ENCODE data around the gene LDHD. TPM values are rescaled to one million over a fixed set of nuclear protein-coding genes. Genes with fewer than 3 reads are reported as not detected.
A peak's percentile ranks its signal among the peaks of the same experiment; 100 is the strongest.

Gene LDHD
- total and polyA plus RNA-seq, 9 donors, result 1.6 to 3.8 (median 2.3) TPM

DNA sequence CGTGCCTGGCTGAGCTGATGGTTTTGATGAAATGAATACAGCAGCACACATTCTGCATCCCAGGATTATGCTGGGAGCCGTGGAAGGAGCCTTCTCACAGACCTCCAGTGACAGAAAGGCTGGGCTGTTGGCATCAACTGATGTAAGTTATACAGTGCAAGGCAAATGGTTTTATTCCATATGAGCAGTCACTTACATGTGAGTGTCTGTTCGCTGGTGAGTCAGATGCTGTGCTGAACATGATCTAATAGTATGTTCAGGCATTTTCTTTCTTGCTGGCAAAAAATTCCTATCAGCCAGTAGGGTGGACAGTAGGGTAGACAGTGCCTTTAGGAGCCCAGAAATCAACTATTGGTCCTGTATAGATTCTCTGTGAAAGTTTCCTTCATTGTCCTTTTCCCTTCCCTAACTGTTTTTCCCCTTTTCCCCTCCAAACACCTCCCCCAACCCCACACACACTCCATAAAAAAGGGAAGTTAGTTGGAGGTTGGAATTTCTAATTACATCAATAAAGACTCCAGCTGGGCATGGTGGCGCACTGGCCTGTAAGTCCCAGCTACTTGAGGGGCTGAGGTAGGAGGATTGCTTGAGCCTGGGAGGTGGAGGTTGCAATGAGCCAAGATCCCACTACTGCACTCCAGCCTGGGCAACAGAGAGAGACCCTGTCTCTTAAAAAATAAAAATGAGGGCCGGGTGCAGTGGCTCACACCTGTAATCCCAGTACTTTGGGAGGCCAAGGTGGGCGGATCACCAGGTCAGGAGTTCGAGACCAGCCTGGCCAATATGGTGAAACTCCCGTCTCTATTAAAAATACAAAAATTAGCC, 36.2 kb downstream of the LDHD start:
- peaks cover 5% of the 10 kb centered on the region for H3K36me3 ChIP-seq (ENCODE audit: control insufficient read depth, insufficient read depth, low read length)
- H3K27ac ChIP-seq (ENCODE audit: low read length), result no peak overlapping the region
- peaks cover 15% of the 10 kb centered on the region for H3K4me1 ChIP-seq (ENCODE audit: control insufficient read depth, insufficient read depth, low read length)
- H3K4me3 ChIP-seq (ENCODE audit: low read length), result no peak overlapping the region
- no peaks in the 10 kb centered on the region for H3K9me3 ChIP-seq (replicated peaks; ENCODE audit: control insufficient read depth, low read depth, low read length)
- no peaks in the 10 kb centered on the region for H3K27me3 ChIP-seq (ENCODE audit: control insufficient read depth, insufficient read depth, low read length)
- 88% methylated on average over 4 of the region's 8 CpGs for WGBS (ENCODE audit: insufficient coverage)
- DNase-seq, result no peak

DNA sequence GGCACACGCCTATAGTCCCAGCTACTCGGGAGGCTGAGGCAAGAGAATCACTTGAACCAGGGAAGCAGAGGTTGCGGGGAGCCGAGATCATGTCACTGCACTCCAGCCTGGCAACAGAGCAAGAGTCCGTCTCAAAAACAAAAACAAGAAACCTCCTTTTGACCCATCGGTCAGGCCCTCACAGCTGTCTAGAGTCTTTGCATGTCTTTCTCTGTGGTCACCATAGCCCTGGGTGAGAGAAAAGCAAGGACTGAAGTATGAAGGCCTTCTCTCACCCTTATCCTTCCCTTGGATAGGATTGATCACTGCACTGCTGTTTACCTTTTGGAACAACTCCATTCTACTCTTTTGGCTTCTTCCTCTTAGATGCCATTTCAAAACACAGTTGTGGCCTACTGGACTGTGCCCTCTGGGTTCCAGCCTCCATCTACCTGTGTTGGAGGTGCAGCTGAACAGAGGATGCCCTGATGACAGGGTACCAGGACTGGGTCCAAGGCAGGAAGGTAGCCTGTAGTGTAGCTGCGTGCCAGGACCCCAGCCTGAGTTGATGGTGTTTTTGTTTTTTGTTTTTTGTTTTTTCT, 37.1 kb downstream of the LDHD start:
- no peak overlapping the region for H3K4me3 ChIP-seq (ENCODE audit: low read length)
- H3K27me3 ChIP-seq (ENCODE audit: control insufficient read depth, insufficient read depth, low read length), result no peaks in the 10 kb centered on the region
- DNase-seq, result no peak
- WGBS (ENCODE audit: insufficient coverage), result 92% methylated on average over 2 of the region's 7 CpGs
- peaks cover 5% of the 10 kb centered on the region for H3K36me3 ChIP-seq (ENCODE audit: control insufficient read depth, insufficient read depth, low read length)
- no peaks in the 10 kb centered on the region for H3K9me3 ChIP-seq (replicated peaks; ENCODE audit: control insufficient read depth, low read depth, low read length)
- H3K4me1 ChIP-seq (ENCODE audit: control insufficient read depth, insufficient read depth, low read length), result peaks cover 20% of the 10 kb centered on the region
- peak overlapping the region; percentile 6 for H3K27ac ChIP-seq (ENCODE audit: low read length)

- Histone ChIP-seq H3K9me3 (replicated peaks; ENCODE audit: control insufficient read depth, low read depth, low read length) (no peaks in the 10 kb centered on the region), H3K27ac (ENCODE audit: low read length) (peak overlapping the region; percentile 6), H3K4me1 (ENCODE audit: control insufficient read depth, insufficient read depth, low read length) (peaks cover 21% of the 10 kb centered on the region), H3K27me3 (ENCODE audit: control insufficient read depth, insufficient read depth, low read length) (no peaks in the 10 kb centered on the region), H3K36me3 (ENCODE audit: control insufficient read depth, insufficient read depth, low read length) (peaks cover 5% of the 10 kb centered on the region), H3K4me3 (ENCODE audit: low read length) (no peak overlapping the region)
- no peak for DNase-seq
- 100% methylated on average over 5 of the region's 8 CpGs for WGBS (ENCODE audit: insufficient coverage)
Measured at GRCh38 chr16:75078886-75079285, 37.7 kb downstream of the LDHD start.

DNA sequence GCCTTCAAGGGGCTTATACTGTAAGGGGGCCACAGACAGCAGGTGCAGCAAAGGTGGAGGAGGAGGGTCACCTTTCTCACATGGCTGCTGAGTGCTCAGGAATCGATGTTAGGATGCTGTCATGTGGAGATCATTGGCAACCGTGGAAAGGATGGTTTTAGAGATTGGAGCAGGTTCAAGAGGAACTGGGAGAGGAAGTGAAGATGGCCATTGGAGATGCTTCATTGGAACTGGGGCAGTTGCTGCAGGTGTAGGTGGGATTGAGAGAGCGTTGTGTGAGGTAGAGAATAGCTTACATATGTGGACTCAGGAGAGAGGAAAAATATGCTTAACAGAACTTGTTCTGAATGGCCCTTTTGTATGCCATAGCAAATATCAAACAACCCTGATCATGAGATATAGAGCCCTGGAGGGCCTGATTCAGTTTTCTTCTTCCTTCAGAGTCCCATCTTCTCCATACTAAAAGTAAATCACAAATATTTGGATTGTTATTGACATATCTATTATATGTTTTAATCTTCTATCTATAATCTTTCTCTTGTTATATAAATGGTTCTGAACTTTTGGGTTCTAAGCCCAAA, 40.8 kb downstream of the LDHD start:
- 81% methylated on average over 2 of the region's 3 CpGs for WGBS (ENCODE audit: insufficient coverage)

DNA sequence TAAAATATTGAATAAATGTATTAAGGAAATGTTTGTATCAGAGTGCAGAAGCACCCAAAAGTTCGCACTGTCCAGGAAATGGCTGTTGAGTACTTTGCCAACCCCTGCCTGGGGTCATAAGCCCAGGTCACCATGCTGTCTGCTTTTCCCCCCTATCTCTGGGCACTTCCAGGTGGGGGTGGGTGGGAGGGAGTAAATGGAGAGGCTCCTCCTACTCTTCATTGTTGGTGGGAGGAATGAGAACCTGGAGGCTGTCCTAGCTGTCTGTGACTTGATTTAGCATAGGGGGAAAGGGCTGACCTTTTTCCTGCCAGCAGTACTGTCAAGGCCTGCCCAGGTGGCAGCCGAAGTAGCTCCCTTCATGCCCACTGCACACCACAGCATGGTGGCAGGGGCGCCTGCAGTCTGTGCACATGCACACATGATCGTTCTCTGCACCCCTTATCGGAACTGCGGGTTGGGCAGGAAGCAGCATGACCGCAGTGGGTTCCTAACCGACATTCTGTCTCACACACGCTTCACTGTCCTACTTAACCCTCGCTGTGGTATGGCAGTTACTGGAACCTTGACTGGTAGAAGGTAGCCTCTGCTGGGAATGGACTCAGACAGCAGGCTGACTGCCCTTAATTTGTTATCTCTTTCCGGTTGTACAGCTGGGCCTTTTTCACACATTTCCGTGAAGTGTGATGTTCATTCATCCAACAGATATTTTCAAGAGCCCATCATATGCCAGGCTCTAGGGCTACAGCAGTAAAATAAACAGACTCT, 41.5 kb downstream of the LDHD start:
- WGBS (ENCODE audit: insufficient coverage), result 75% methylated on average over 8 of the region's 12 CpGs
- no peak overlapping the region for H3K27ac ChIP-seq (ENCODE audit: low read length)
- no peaks in the 10 kb centered on the region for H3K27me3 ChIP-seq (ENCODE audit: control insufficient read depth, insufficient read depth, low read length)
- DNase-seq, result no peak
- no peaks in the 10 kb centered on the region for H3K9me3 ChIP-seq (replicated peaks; ENCODE audit: control insufficient read depth, low read depth, low read length)
- H3K4me1 ChIP-seq (ENCODE audit: control insufficient read depth, insufficient read depth, low read length), result peaks cover 27% of the 10 kb centered on the region
- no peak overlapping the region for H3K4me3 ChIP-seq (ENCODE audit: low read length)
- H3K36me3 ChIP-seq (ENCODE audit: control insufficient read depth, insufficient read depth, low read length), result peaks cover 5% of the 10 kb centered on the region

More for the DNA sequence above, 40.8 kb downstream of the LDHD start:
- peaks cover 22% of the 10 kb centered on the region for H3K4me1 ChIP-seq (ENCODE audit: control insufficient read depth, insufficient read depth, low read length)
- no peak overlapping the region for H3K27ac ChIP-seq (ENCODE audit: low read length)
- no peaks in the 10 kb centered on the region for H3K9me3 ChIP-seq (replicated peaks; ENCODE audit: control insufficient read depth, low read depth, low read length)
- DNase-seq, result no peak
- no peak overlapping the region for H3K4me3 ChIP-seq (ENCODE audit: low read length)
- peaks cover 5% of the 10 kb centered on the region for H3K36me3 ChIP-seq (ENCODE audit: control insufficient read depth, insufficient read depth, low read length)
- no peaks in the 10 kb centered on the region for H3K27me3 ChIP-seq (ENCODE audit: control insufficient read depth, insufficient read depth, low read length)

DNA sequence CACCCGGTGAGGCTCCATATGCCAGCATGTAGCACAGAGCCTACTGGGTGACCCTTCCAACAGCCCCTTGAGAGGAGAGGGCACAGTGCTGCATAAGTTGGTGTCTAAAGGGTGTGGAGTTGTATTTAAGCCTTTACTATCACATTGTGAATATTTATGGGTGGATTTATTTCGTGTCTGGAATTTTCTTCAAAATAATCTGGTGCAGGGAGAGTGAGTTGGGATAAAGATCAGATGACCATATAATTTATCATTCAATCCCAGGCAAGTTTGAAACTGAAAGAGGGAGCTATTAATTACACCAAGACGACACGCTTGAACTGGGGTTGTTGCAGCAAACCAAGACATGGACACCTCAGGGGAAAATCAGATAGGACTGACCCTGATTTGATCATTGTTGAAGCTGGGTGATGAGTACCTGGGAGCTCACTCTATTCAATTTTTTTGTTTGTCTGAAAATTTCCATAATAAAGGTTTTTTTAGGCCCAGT, 42.2 kb downstream of the LDHD start:
- H3K9me3 ChIP-seq (replicated peaks; ENCODE audit: control insufficient read depth, low read depth, low read length), result no peaks in the 10 kb centered on the region
- no peak overlapping the region for H3K4me3 ChIP-seq (ENCODE audit: low read length)
- DNase-seq, result no peak
- no peaks in the 10 kb centered on the region for H3K27me3 ChIP-seq (ENCODE audit: control insufficient read depth, insufficient read depth, low read length)
- peaks cover 30% of the 10 kb centered on the region for H3K4me1 ChIP-seq (ENCODE audit: control insufficient read depth, insufficient read depth, low read length)
- H3K27ac ChIP-seq (ENCODE audit: low read length), result no peak overlapping the region
- no CpG with 5 or more reads among the region's 4 CpGs for WGBS (ENCODE audit: insufficient coverage)
- H3K36me3 ChIP-seq (ENCODE audit: control insufficient read depth, insufficient read depth, low read length), result peaks cover 5% of the 10 kb centered on the region

DNA sequence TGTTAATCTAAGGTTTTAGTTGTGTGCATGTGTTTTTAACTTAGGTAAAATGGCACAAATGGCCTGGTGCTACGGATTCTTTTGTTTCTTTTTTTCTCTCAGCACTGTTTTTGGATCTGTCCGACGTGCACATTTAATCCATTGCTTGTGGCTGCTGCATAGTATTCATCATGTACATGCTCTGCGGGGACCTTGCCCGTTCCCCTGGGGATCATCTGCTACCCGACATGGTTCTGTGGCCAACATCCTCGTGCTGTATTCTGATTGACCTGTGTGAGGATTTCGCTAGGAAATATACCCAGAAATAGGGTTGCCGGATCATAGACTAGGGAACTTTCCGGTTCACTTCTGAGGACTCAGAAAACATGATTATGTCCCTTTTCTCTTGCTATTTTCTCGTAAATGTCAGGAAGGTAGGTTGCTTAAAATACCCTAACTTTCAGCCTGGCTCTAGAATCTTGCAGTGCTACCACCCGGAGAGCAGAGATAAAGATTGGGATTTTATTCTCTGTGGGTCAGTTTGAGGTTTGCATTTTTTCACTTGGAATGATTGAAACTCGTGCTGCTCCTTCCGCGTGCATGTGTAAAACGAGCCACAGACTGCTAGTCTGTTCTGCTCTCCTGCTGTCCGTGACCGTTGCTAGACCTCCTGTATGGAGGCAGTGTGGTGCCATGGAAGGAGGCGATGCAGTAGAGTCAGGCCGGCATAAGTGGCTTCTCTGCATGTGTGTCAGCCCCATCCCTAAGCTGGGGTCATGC, 42.9 kb downstream of the LDHD start:
- no peaks in the 10 kb centered on the region for H3K27me3 ChIP-seq (ENCODE audit: control insufficient read depth, insufficient read depth, low read length)
- no peak overlapping the region for H3K27ac ChIP-seq (ENCODE audit: low read length)
- no peak for DNase-seq
- H3K4me3 ChIP-seq (ENCODE audit: low read length), result no peak overlapping the region
- WGBS (ENCODE audit: insufficient coverage), result 59% methylated on average over 16 of the region's 20 CpGs
- peaks cover 31% of the 10 kb centered on the region for H3K4me1 ChIP-seq (ENCODE audit: control insufficient read depth, insufficient read depth, low read length)
- no peaks in the 10 kb centered on the region for H3K9me3 ChIP-seq (replicated peaks; ENCODE audit: control insufficient read depth, low read depth, low read length)
- H3K36me3 ChIP-seq (ENCODE audit: control insufficient read depth, insufficient read depth, low read length), result peaks cover 5% of the 10 kb centered on the region

GRCh38 chr16:75072239-75072947, 44.2 kb downstream of the LDHD start:
- WGBS (ENCODE audit: insufficient coverage), result 100% methylated on average over 1 of the region's 2 CpGs
- H3K9me3 ChIP-seq (replicated peaks; ENCODE audit: control insufficient read depth, low read depth, low read length), result no peaks in the 10 kb centered on the region
- H3K36me3 ChIP-seq (ENCODE audit: control insufficient read depth, insufficient read depth, low read length), result peaks cover 5% of the 10 kb centered on the region
- no peak overlapping the region for H3K27ac ChIP-seq (ENCODE audit: low read length)
- H3K4me3 ChIP-seq (ENCODE audit: low read length), result no peak overlapping the region
- H3K27me3 ChIP-seq (ENCODE audit: control insufficient read depth, insufficient read depth, low read length), result no peaks in the 10 kb centered on the region
- peaks cover 38% of the 10 kb centered on the region for H3K4me1 ChIP-seq (ENCODE audit: control insufficient read depth, insufficient read depth, low read length)
- DNase-seq, result no peak

- no peaks in the 10 kb centered on the region for H3K9me3 ChIP-seq (replicated peaks; ENCODE audit: control insufficient read depth, low read depth, low read length)
- peaks cover 41% of the 10 kb centered on the region for H3K4me1 ChIP-seq (ENCODE audit: control insufficient read depth, insufficient read depth, low read length)
- H3K36me3 ChIP-seq (ENCODE audit: control insufficient read depth, insufficient read depth, low read length), result peaks cover 2% of the 10 kb centered on the region
- 100% methylated on average over 1 of the region's 3 CpGs for WGBS (ENCODE audit: insufficient coverage)
- no peaks in the 10 kb centered on the region for H3K27me3 ChIP-seq (ENCODE audit: control insufficient read depth, insufficient read depth, low read length)
- H3K27ac ChIP-seq (ENCODE audit: low read length), result no peak overlapping the region
- no peak overlapping the region for H3K4me3 ChIP-seq (ENCODE audit: low read length)
- no peak for DNase-seq
Measured at GRCh38 chr16:75071621-75072020, 45.0 kb downstream of the LDHD start.
